Liver (tissue), 9 donors: ENCODE data around the gene PTPRN2. TPM values are rescaled to one million over a fixed set of nuclear protein-coding genes. Genes with fewer than 3 reads are reported as not detected.

Source experiments
- DNase-seq: peaks from one replicate; pipeline ENCODE4 v3.0.0-alpha.2; 2017; ENCODE audit warnings: low spot score
- H3K27ac ChIP-seq, 2 donors: one replicate each; pipeline ENCODE4 v1.7.0; 2013; ENCODE audit warnings: inconsistent platforms in 2 of 2, low read length in 2 of 2, control low read depth in 1 of 2, low read depth in 1 of 2, mild to moderate bottlenecking in 1 of 2
- H3K27me3 ChIP-seq, 4 donors: one replicate each; pipeline versions ENCODE4 v1.6.1 to v1.7.0; 2013; ENCODE audit warnings: low read length in 3 of 4, inconsistent platforms in 1 of 4, mild to moderate bottlenecking in 1 of 4, moderate library complexity in 1 of 4; ENCODE audit not compliant: control insufficient read depth in 4 of 4, insufficient read depth in 4 of 4
- H3K36me3 ChIP-seq, 4 donors: one replicate each; pipeline versions ENCODE4 v1.6.1 to v1.7.0; 2013; ENCODE audit warnings: low read length in 3 of 4, mild to moderate bottlenecking in 3 of 4, low read depth in 1 of 4, moderate library complexity in 1 of 4; ENCODE audit not compliant: control insufficient read depth in 4 of 4, insufficient read depth in 3 of 4
- H3K4me1 ChIP-seq, 4 donors: one replicate each; pipeline versions ENCODE4 v1.6.1 to v1.7.0; 2013; ENCODE audit warnings: low read length in 3 of 4, mild to moderate bottlenecking in 3 of 4, moderate library complexity in 1 of 4; ENCODE audit not compliant: control insufficient read depth in 4 of 4, insufficient read depth in 4 of 4
- H3K4me3 ChIP-seq, 3 donors: one replicate each; pipeline versions ENCODE4 v1.6.1 to v1.7.0; 2013; ENCODE audit warnings: low read length in 3 of 3, control low read depth in 1 of 3, low read depth in 1 of 3, mild to moderate bottlenecking in 1 of 3
- H3K9ac ChIP-seq, 2 donors: one replicate each; pipeline ENCODE4 v1.7.0; 2013; ENCODE audit warnings: low read length in 2 of 2, mild to moderate bottlenecking in 2 of 2, moderate library complexity in 2 of 2, control low read depth in 1 of 2, low read depth in 1 of 2
- H3K9me3 ChIP-seq, 4 donors: one replicate each; pipeline versions ENCODE4 v1.6.1 to v1.7.0; 2013; ENCODE audit warnings: low read length in 3 of 4; ENCODE audit not compliant: control insufficient read depth in 4 of 4
- ATF3 ChIP-seq: IDR thresholded peaks from 2 replicates; pipeline ENCODE4 v1.6.1; 2016; ENCODE audit warnings: antibody characterized with exemption
- CTCF ChIP-seq: fragments of 150-350 bp; IDR thresholded peaks from 2 replicates; pipeline ENCODE4 v1.5.1; 2017; ENCODE audit warnings: improper control_type of control experiment, low read depth, low read length; ENCODE audit not compliant: missing input control
- EGR1 ChIP-seq, 2 donors: IDR thresholded peaks; 2 replicates each; pipeline ENCODE4 v1.6.1; 2016 to 2018; ENCODE audit warnings: antibody characterized with exemption in 2 of 2, low read depth in 2 of 2
- FOXA1 ChIP-seq: IDR thresholded peaks from 2 replicates; pipeline ENCODE4 v1.6.1; 2016; ENCODE audit warnings: antibody characterized with exemption
- FOXA2 ChIP-seq: IDR thresholded peaks from 2 replicates; pipeline ENCODE4 v1.6.1; 2016; ENCODE audit warnings: antibody characterized with exemption
- GABPA ChIP-seq, 2 donors: IDR thresholded peaks in 1 of 2; conservative IDR thresholded peaks in 1 of 2; 2 replicates each; pipeline ENCODE4 v1.6.1; 2016; ENCODE audit warnings: antibody characterized with exemption in 2 of 2, mild to moderate bottlenecking in 1 of 2, moderate library complexity in 1 of 2
- JUND ChIP-seq, 2 donors: IDR thresholded peaks; 2 replicates each; pipeline ENCODE4 v1.6.1; 2016; ENCODE audit warnings: antibody characterized with exemption in 2 of 2
- MAX ChIP-seq: IDR thresholded peaks from 2 replicates; pipeline ENCODE4 v1.6.1; 2016; ENCODE audit warnings: antibody characterized with exemption
- REST ChIP-seq: IDR thresholded peaks from 2 replicates; pipeline ENCODE4 v1.6.1; 2016; ENCODE audit warnings: antibody characterized with exemption, mild to moderate bottlenecking
- RXRA ChIP-seq, 2 donors: IDR thresholded peaks; 2 replicates each; pipeline ENCODE4 v1.6.1; 2017 to 2018; ENCODE audit warnings: antibody characterized with exemption in 2 of 2, mild to moderate bottlenecking in 1 of 2
- SP1 ChIP-seq: IDR thresholded peaks from 2 replicates; pipeline ENCODE4 v1.6.1; 2018; ENCODE audit warnings: antibody characterized with exemption, mild to moderate bottlenecking
- TAF1 ChIP-seq: conservative IDR thresholded peaks from 2 replicates; pipeline ENCODE4 v1.6.1; 2016; ENCODE audit warnings: antibody characterized with exemption, mild to moderate bottlenecking
- YY1 ChIP-seq: IDR thresholded peaks from 2 replicates; pipeline ENCODE4 v1.6.1; 2016; ENCODE audit warnings: antibody characterized with exemption, mild to moderate bottlenecking
- ZBTB33 ChIP-seq: IDR thresholded peaks from 2 replicates; pipeline ENCODE4 v1.6.1; 2016; ENCODE audit warnings: antibody characterized with exemption
- WGBS: extraction: QIAGEN DNeasy Blood & Tissue Kit; methylation state at CpG from one replicate; pipeline ENCODE4 v1.1.7; 2013; 5-methylcytosine and 5-hydroxymethylcytosine counted together
- polyA plus RNA-seq, 2 donors: library from polyadenylated mRNA; stranded (reverse) in 1 of 2; unstranded in 1 of 2; fragments of 200-250 nt in 1 of 2; fragments of >200 nt in 1 of 2; fragmentation: Nextera tagmentation in 1 of 2; extraction: Ambion mirVana in 1 of 2; gene quantifications; one replicate each; pipeline versions ENCODE4 v1.2.1 to v1.2.3, GENCODE V29; 2013 to 2015
- total RNA-seq, 2 donors: library from RNA; depleted of rRNA; stranded (reverse); fragments of >200 nt; gene quantifications; one replicate each; pipeline ENCODE4 v1.2.3, GENCODE V29; 2014
- donor health status: healthy.
- donor health status: healthy.
- donor health status: healthy.
- donor health status: healthy.
- donor health status: healthy.

The PTPRN2 gene
- total and polyA plus RNA-seq, 4 donors: 0.75 to 1.9 (median 1.1) TPM

- no peaks in the 10 kb centered on the region for H3K4me1 ChIP-seq
- no peak overlapping the region for H3K9ac ChIP-seq
- H3K27ac ChIP-seq: no peak overlapping the region
- TF ChIP-seq JUND (IDR thresholded peaks at IDR 0.05) (no peak), GABPA (IDR thresholded peaks at IDR 0.05 in 1 of 2, conservative IDR thresholded peaks at IDR 0.05 in 1 of 2) (no peak), RXRA (IDR thresholded peaks at IDR 0.05) (no peak), TAF1 (no peak), ZBTB33 (no peak), SP1 (no peak), CTCF (no peak), ATF3 (no peak), MAX (no peak), FOXA2 (no peak), REST (no peak), YY1 (no peak)
- no peaks in the 10 kb centered on the region for H3K36me3 ChIP-seq
- no peak overlapping the region for H3K4me3 ChIP-seq
- no peaks in the 10 kb centered on the region for H3K9me3 ChIP-seq
- 93% methylated on average over 13 of the region's 13 CpGs for WGBS
- H3K27me3 ChIP-seq: no peaks in the 10 kb centered on the region
- DNase-seq: no peak
Observed at GRCh38 chr7:157523371-157523765, 1064.3 kb downstream of the PTPRN2 start.

- H3K36me3 ChIP-seq: no peaks in the 10 kb centered on the region
- H3K4me3 ChIP-seq: no peak overlapping the region
- H3K9ac ChIP-seq: no peak overlapping the region
- 54% methylated on average over 9 of the region's 9 CpGs for WGBS
- H3K27ac ChIP-seq: no peak overlapping the region
- no peaks in the 10 kb centered on the region for H3K27me3 ChIP-seq
- DNase-seq: no peak
- TF ChIP-seq EGR1 (IDR thresholded peaks at IDR 0.05; ENCODE audit: low read depth in 2 of 2) (no peak), TAF1 (no peak), FOXA1 (no peak)
- no peaks in the 10 kb centered on the region for H3K4me1 ChIP-seq
- no peaks in the 10 kb centered on the region for H3K9me3 ChIP-seq
Observed at GRCh38 chr7:157522954-157523353, 1064.7 kb downstream of the PTPRN2 start.
